NT2/D1 (cell line): Measurements from ENCODE around the gene FLRT2.
A peak's percentile ranks its signal among the peaks of the same experiment; 100 is the strongest.

Experiments used
- DNase-seq: peaks from one replicate; pipeline ENCODE4 v3.0.0-alpha.2; 2011; ENCODE audit warnings: low read depth, low spot score
- H3K27me3 ChIP-seq: 2 replicates; pipeline ENCODE4 v1.6.0; 2011; ENCODE audit warnings: mild to moderate bottlenecking; ENCODE audit not compliant: insufficient read length, insufficient read depth
- H3K36me3 ChIP-seq: 2 replicates; pipeline ENCODE4 v1.6.1; 2011; ENCODE audit warnings: mild to moderate bottlenecking, low read length, mixed read lengths; ENCODE audit not compliant: insufficient read depth, insufficient read length
- H3K4me1 ChIP-seq: 2 replicates; pipeline ENCODE4 v1.5.1; 2011; ENCODE audit not compliant: insufficient read depth, insufficient read length
- H3K4me3 ChIP-seq: 2 replicates; pipeline ENCODE4 v1.5.1; 2011; ENCODE audit warnings: low read depth; ENCODE audit not compliant: insufficient read length
- H3K9ac ChIP-seq: 2 replicates; pipeline ENCODE4 v1.6.0; 2011; ENCODE audit warnings: low read depth; ENCODE audit not compliant: insufficient read length
- H3K9me3 ChIP-seq: 2 replicates; pipeline ENCODE4 v1.5.1; 2011; ENCODE audit warnings: mild to moderate bottlenecking, low read length; ENCODE audit not compliant: insufficient read depth
- SUZ12 ChIP-seq: IDR thresholded peaks from 2 replicates; pipeline ENCODE4 v1.6.1; 2011; ENCODE audit not compliant: insufficient read length, insufficient read depth; ENCODE audit errors: extremely low read depth
- YY1 ChIP-seq: IDR thresholded peaks from 2 replicates; pipeline ENCODE4 v1.6.1; 2011; ENCODE audit not compliant: insufficient read length, insufficient read depth
- ZNF274 ChIP-seq: IDR thresholded peaks from 2 replicates; pipeline ENCODE4 v1.6.1; 2011; ENCODE audit warnings: mild to moderate bottlenecking, low read depth, low read length

The FLRT2 gene

GRCh38 chr14:85529803-85530574, at the start of gene FLRT2:
Gene FLRT2, plus strand, starts transcription at chr14:85530144. Its CDS starts 91,371 bp downstream, at chr14:85621515.
- Histone ChIP-seq H3K9me3 (no peaks in the 10 kb centered on the region), H3K36me3 (no peaks in the 10 kb centered on the region), H3K4me1 (no peaks in the 10 kb centered on the region), H3K9ac (peak within 1 kb of the TSS; percentile 56), H3K4me3 (peak within 1 kb of the TSS; percentile 54), H3K27me3 (peaks cover 52% of the 10 kb centered on the region)
- DNase-seq: no peak
- TF ChIP-seq SUZ12 (peak; percentile 61), ZNF274 (no peak)

- Histone ChIP-seq H3K27me3 (no peaks in the 10 kb centered on the region), H3K4me1 (no peaks in the 10 kb centered on the region), H3K9ac (no peak overlapping the region), H3K9me3 (no peaks in the 10 kb centered on the region), H3K36me3 (no peaks in the 10 kb centered on the region), H3K4me3 (no peak overlapping the region)
- TF ChIP-seq YY1 (no peak), SUZ12 (no peak), ZNF274 (no peak)
- no peak for DNase-seq
Observed at GRCh38 chr14:85481471-85481870, 48.5 kb upstream of the FLRT2 start.

- Histone ChIP-seq H3K27me3 (no peaks in the 10 kb centered on the region), H3K9me3 (no peaks in the 10 kb centered on the region), H3K4me3 (no peak overlapping the region), H3K36me3 (no peaks in the 10 kb centered on the region), H3K4me1 (no peaks in the 10 kb centered on the region), H3K9ac (no peak overlapping the region)
- DNase-seq: no peak
- TF ChIP-seq SUZ12: no peak
- TF ChIP-seq ZNF274: no peak
- TF ChIP-seq YY1: no peak
Observed at GRCh38 chr14:85482552-85482951, 47.4 kb upstream of the FLRT2 start.

GRCh38 chr14:85483037-85483436, 46.9 kb upstream of the FLRT2 start:
- no peak overlapping the region for H3K4me3 ChIP-seq
- no peaks in the 10 kb centered on the region for H3K36me3 ChIP-seq
- TF ChIP-seq YY1 (no peak), ZNF274 (no peak), SUZ12 (no peak)
- no peaks in the 10 kb centered on the region for H3K4me1 ChIP-seq
- H3K27me3 ChIP-seq: no peaks in the 10 kb centered on the region
- DNase-seq: no peak
- no peak overlapping the region for H3K9ac ChIP-seq
- H3K9me3 ChIP-seq: no peaks in the 10 kb centered on the region

- TF ChIP-seq YY1 (no peak), SUZ12 (no peak), ZNF274 (no peak)
- Histone ChIP-seq H3K36me3 (no peaks in the 10 kb centered on the region), H3K4me3 (no peak overlapping the region), H3K9me3 (no peaks in the 10 kb centered on the region), H3K9ac (no peak overlapping the region), H3K4me1 (no peaks in the 10 kb centered on the region), H3K27me3 (no peaks in the 10 kb centered on the region)
- no peak for DNase-seq
Observed at GRCh38 chr14:85483652-85484051, 46.3 kb upstream of the FLRT2 start.

GRCh38 chr14:85487215-85487614, 42.7 kb upstream of the FLRT2 start:
- DNase-seq: no peak
- H3K36me3 ChIP-seq: no peaks in the 10 kb centered on the region

GRCh38 chr14:85501751-85502150, 28.2 kb upstream of the FLRT2 start:
- DNase-seq: no peak

More at GRCh38 chr14:85487215-85487614, 42.7 kb upstream of the FLRT2 start:
- no peak overlapping the region for H3K9ac ChIP-seq
- TF ChIP-seq YY1: no peak
- no peak for TF ChIP-seq SUZ12
- no peak for TF ChIP-seq ZNF274
- peaks cover 7% of the 10 kb centered on the region; the same call in 1 of the 2 replicates for H3K9me3 ChIP-seq
- H3K27me3 ChIP-seq: no peaks in the 10 kb centered on the region
- H3K4me1 ChIP-seq: no peaks in the 10 kb centered on the region
- H3K4me3 ChIP-seq: no peak overlapping the region

GRCh38 chr14:85508863-85509262, 21.1 kb upstream of the FLRT2 start:
- Histone ChIP-seq H3K36me3 (no peaks in the 10 kb centered on the region), H3K27me3 (no peaks in the 10 kb centered on the region), H3K4me1 (no peaks in the 10 kb centered on the region), H3K9me3 (no peaks in the 10 kb centered on the region), H3K4me3 (no peak overlapping the region), H3K9ac (no peak overlapping the region)
- no peak for DNase-seq
- TF ChIP-seq SUZ12: no peak
- TF ChIP-seq YY1: no peak
- TF ChIP-seq ZNF274: no peak

More at GRCh38 chr14:85501751-85502150, 28.2 kb upstream of the FLRT2 start:
- H3K9me3 ChIP-seq: no peaks in the 10 kb centered on the region
- no peak overlapping the region for H3K4me3 ChIP-seq
- H3K9ac ChIP-seq: no peak overlapping the region
- no peaks in the 10 kb centered on the region for H3K27me3 ChIP-seq
- no peak for TF ChIP-seq SUZ12
- TF ChIP-seq ZNF274: no peak
- no peak for TF ChIP-seq YY1
- H3K36me3 ChIP-seq: no peaks in the 10 kb centered on the region
- no peaks in the 10 kb centered on the region for H3K4me1 ChIP-seq
